GM20000 (cell line): ENCODE data around the gene SEMA7A.

Source experiments
- DNase-seq: peaks from one replicate; pipeline ENCODE4 v3.0.0; 2012; ENCODE audit warnings: low spot score
- TF ChIP-seq, protein P1 (sequence below): IDR thresholded peaks from 2 replicates; pipeline ENCODE4 v1.5.1; 2012; ENCODE audit warnings: mild to moderate bottlenecking, control low read depth; ENCODE audit errors: extremely low read depth, missing control alignments

Gene SEMA7A

DNA sequence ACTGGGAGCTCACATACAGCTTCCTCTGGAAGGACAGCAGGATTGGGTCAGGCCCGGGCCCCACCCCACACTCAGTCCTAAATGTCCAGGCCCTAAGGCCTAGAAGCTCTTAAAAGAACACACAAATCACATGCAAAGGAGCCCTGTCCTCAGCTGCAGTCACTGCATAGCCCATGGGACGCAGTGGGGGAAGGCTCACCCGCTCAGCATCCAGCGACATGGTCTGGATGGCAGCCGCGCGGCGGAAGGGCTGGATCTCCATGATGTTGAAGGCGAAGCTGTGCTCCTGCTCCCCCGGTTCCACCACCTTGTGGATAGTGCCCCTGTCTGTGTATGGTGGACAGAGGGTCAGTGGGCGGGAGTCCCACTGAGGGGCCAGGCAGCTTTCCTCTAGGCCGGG lies 22.1 kb downstream of the SEMA7A start:
- no peak for DNase-seq
- TF ChIP-seq, protein P1, sequence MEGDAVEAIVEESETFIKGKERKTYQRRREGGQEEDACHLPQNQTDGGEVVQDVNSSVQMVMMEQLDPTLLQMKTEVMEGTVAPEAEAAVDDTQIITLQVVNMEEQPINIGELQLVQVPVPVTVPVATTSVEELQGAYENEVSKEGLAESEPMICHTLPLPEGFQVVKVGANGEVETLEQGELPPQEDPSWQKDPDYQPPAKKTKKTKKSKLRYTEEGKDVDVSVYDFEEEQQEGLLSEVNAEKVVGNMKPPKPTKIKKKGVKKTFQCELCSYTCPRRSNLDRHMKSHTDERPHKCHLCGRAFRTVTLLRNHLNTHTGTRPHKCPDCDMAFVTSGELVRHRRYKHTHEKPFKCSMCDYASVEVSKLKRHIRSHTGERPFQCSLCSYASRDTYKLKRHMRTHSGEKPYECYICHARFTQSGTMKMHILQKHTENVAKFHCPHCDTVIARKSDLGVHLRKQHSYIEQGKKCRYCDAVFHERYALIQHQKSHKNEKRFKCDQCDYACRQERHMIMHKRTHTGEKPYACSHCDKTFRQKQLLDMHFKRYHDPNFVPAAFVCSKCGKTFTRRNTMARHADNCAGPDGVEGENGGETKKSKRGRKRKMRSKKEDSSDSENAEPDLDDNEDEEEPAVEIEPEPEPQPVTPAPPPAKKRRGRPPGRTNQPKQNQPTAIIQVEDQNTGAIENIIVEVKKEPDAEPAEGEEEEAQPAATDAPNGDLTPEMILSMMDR = no peak

DNA sequence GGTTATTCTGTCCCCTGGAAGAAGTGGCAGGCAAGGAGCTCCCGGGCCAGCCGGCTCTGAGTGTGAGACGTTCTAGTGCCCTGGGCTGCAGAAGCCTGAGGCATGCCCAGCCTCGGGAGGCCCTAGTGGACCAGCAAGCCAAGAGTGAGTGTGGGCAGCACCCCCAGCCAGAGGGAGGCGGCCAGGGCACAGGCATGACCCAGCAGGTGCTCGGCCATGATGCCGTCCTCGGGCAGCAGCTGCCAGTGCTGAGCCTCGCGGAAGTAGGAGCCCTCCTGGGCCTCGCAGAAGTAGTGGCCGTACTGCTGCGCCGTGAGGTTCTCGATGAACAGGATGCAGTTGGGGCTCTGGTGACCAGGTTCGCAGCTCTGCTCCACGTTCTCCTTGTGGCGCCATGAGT lies 23.3 kb downstream of the SEMA7A start:
- TF ChIP-seq, protein P1 = no peak

DNA sequence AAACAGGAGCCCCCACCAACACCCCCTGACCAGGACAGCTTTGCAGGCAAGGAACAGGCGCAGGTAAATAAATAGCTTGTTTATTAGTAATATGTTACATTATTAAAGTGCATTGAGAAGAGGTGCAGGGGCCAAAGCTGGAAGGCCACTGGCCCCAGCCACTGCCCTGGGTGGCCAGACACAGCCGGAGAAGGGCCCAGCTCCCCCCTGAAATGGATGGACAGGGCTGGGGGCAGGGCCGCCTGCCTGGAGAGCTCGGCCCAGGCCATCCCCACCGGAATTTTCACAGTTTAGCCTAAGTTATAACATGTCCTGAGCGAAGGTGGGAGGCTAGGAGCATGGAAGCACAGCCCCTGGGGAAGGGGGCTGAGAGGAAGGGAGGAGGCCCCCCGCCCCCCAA lies 24.5 kb downstream of the SEMA7A start:
- TF ChIP-seq, protein P1 = no peak

More for the DNA sequence above, 23.3 kb downstream of the SEMA7A start:
- DNase-seq = no peak

DNA sequence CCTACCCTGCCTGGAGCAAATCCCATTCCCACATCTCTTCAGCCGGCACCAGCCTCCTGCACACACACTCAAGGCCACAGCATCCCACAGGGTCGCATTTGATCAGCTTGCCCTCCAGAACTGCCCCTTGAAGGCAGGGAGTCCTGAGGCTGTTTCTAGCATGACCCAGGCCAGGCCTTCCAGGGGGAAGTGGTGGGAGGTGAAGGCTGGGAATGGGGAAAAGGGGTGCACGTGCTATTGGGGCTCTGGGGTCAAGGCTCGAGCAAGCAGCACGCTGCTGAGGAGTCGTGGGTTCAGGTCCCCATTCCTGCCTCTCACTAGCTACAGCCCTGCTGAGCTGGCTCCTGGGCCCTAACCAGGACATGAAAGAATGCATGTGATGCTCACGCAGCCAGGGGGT lies 24.9 kb downstream of the SEMA7A start:
- TF ChIP-seq, protein P1 = no peak
- no peak for DNase-seq

More for the DNA sequence above, 24.5 kb downstream of the SEMA7A start:
- no peak for DNase-seq

DNA sequence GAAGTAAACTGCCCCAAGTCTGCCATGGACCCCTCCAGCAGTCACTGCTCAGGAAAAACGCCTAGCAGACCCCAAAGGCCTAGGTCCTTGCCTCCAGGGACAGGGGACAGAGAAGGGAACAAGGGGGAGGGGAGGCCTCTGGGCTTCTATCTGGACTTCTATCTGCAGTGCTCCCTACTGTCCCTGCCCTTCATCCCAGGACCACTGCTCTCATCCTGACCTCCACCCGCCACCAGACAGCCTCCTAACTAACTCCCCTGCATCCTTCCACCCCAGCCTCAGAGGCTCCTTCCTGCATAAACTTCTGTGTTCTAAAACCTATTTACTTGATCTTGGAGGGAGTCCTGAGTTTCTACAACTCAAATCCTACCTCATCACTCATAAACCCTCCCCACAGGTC lies 25.4 kb downstream of the SEMA7A start:
- TF ChIP-seq, protein P1 = no peak
- no peak for DNase-seq

DNA sequence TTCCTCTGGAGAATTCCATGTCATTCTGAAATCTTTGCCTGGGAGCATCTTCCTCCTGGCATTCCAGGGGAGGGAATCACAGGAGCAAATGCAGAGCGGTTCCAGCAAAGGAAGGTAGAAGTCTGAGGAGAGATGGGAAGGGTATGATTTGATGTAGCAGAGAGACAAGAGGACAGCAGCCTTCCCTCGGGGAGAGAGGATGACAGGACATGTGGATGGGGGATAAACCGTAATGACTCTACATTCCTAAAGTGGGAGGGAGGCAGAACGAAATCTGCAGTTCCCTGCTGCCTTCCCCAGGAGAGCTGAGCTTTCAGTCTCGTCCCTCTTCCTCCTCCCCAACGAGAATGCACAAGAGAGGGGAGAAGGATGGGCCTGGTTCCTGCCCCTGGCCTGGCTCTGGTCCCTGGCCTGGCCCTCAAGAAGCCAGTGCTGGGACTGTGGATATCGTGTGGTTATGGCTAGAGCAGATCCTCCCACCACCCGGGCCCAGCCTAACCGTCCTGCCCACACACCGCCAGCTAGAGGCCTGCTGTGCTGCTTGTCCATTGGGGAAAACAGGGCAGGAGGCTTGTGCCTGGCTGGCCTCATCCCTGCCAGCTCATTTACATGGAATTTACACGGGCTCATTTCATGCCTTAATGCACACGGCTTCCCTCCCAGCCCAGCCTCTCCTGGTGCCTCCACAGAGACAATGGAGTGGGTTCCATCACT lies 26.6 kb downstream of the SEMA7A start:
- no peak for DNase-seq
- TF ChIP-seq, protein P1 = no peak

DNA sequence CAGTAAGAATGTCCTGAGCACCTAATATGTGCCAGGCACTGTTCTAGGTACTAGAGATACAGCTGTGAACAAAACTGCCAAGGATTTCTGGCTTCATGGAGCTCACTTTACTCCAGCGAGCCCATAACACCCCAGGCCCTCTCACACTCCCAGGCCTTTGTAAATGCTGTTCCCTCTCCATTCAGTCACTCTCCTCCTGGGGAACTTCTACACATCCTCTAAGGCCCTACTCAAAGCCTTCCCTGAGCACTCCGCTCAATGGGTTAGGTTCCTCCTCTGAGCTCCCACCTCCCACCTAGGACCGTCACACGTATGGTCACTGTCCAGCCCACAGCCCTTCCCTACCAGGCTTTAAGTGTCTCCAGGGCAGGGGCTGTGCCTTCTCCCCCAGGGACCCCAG lies 27.2 kb downstream of the SEMA7A start:
- no peak for DNase-seq
- TF ChIP-seq, protein P1 = no peak
